A549 (cell line): ENCODE results near the gene DUSP9. TPM values are rescaled to one million over a fixed set of nuclear protein-coding genes. Genes with fewer than 3 reads are reported as not detected.

Experiments used
- ATAC-seq, 2 experiments: fragments of 200-7000 bp in 1 of 2; fragments of >200 bp in 1 of 2; cut with Nextera tagmentation in 1 of 2; cut with Tn5 transposase in 1 of 2; 3 replicates each; pipeline versions ENCODE4 v1.8.0 to v1.9.1; 2018 to 2020; ENCODE audit warnings: mild to moderate bottlenecking in 1 of 2, moderate library complexity in 1 of 2
- CTCF ChIA-PET: fragments of 300-600 bp; sonication (Branson Sonifier 250); formaldehyde crosslinking; extraction: SDS; loops from one replicate; lab custom pipeline; 2021; ENCODE audit warnings: antibody characterized with exemption, inconsistent platforms; lab: Yijun Ruan, JAX
- POLR2A ChIA-PET: fragments of 350-600 bp; formaldehyde crosslinking; extraction: SDS; loops from one replicate; lab custom pipeline; 2021; ENCODE audit warnings: antibody characterized with exemption, inconsistent platforms; lab: Yijun Ruan, JAX
- DNase-seq, 2 experiments: peaks; one replicate each; pipeline versions ENCODE4 v3.0.0 to v3.0.0-alpha.2; 2011 to 2016; ENCODE audit warnings: low read depth in 1 of 2, low spot score in 1 of 2
- FAIRE-seq: peaks from 2 replicates; lab custom pipeline; 2011; peaks lifted over from hg19 to GRCh38; lab: Jason Lieb, UNC
- H3K27ac ChIP-seq, 2 experiments: fragments of >200 bp; sonication (Bioruptor Twin); formaldehyde crosslinking; 3 replicates each; pipeline ENCODE4 v1.5.1; 2016 to 2017
- H3K4me1 ChIP-seq: fragments of >200 bp; sonication (Bioruptor Twin); formaldehyde crosslinking; 3 replicates; pipeline ENCODE4 v1.6.1; 2016
- H3K4me2 ChIP-seq: fragments of >200 bp; sonication (Bioruptor Twin); formaldehyde crosslinking; 3 replicates; pipeline ENCODE4 v1.6.1; 2016
- H3K4me3 ChIP-seq: fragments of >200 bp; sonication (Bioruptor Twin); formaldehyde crosslinking; 3 replicates; pipeline ENCODE4 v1.5.1; 2016
- H3K9me3 ChIP-seq: fragments of >200 bp; sonication (Bioruptor Twin); formaldehyde crosslinking; 3 replicates; pipeline ENCODE4 v1.6.1; 2016
- BHLHE40 ChIP-seq: IDR thresholded peaks from 2 replicates; pipeline ENCODE4 v1.6.1; 2012; ENCODE audit warnings: low read depth, low read length, inconsistent platforms
- CBX8 ChIP-seq: fragments of 200-600 bp; sonication (generic); IDR thresholded peaks from 2 replicates; pipeline ENCODE4 v1.6.1; 2016
- CHD2 ChIP-seq: fragments of 150-350 bp; IDR thresholded peaks from 2 replicates; pipeline ENCODE4 v1.6.1; 2014; ENCODE audit warnings: low read length; ENCODE audit not compliant: partially characterized antibody
- CTCF ChIP-seq: fragments of >200 bp; sonication (Bioruptor Twin); formaldehyde crosslinking; IDR thresholded peaks from 3 replicates; pipeline ENCODE4 v1.5.1; 2016
- ELK1 ChIP-seq: fragments of 150-350 bp; IDR thresholded peaks from 2 replicates; pipeline ENCODE4 v1.6.1; 2014; ENCODE audit warnings: low read depth, mild to moderate bottlenecking, low read length
- FOSL2 ChIP-seq, 2 experiments: fragments of 450-650 bp in 1 of 2; fragments of >200 bp in 1 of 2; sonication (Bioruptor Twin) in 1 of 2; formaldehyde crosslinking; IDR thresholded peaks; 2 replicates each; pipeline versions ENCODE4 v1.5.0 to v1.6.1; 2016 to 2020; ENCODE audit warnings: mild to moderate bottlenecking in 1 of 2, moderate library complexity in 1 of 2
- FOXS1 ChIP-seq: fragments of 250-450 bp; sonication (Bioruptor Pico); IDR thresholded peaks from 2 replicates; pipeline ENCODE4 v1.5.0; 2020; ENCODE audit warnings: mild to moderate bottlenecking, moderate library complexity
- HMGXB4 ChIP-seq: fragments of 250-450 bp; sonication (Bioruptor Pico); IDR thresholded peaks from 2 replicates; pipeline ENCODE4 v1.5.0; 2021; ENCODE audit warnings: mild to moderate bottlenecking, moderate library complexity, borderline replicate concordance
- HOXB13 ChIP-seq: fragments of 250-450 bp; sonication (Bioruptor Pico); IDR thresholded peaks from 2 replicates; pipeline ENCODE4 v1.5.0; 2020; ENCODE audit warnings: low read depth, mild to moderate bottlenecking, moderate library complexity
- KDM1A ChIP-seq: fragments of 200-600 bp; sonication (generic); IDR thresholded peaks from 2 replicates; pipeline ENCODE4 v1.6.1; 2016; ENCODE audit warnings: low read depth, mild to moderate bottlenecking
- MAX ChIP-seq: IDR thresholded peaks from 2 replicates; pipeline ENCODE4 v1.6.1; 2012
- PHF8 ChIP-seq: fragments of 200-600 bp; sonication (generic); IDR thresholded peaks from 2 replicates; pipeline ENCODE4 v1.6.1; 2016; ENCODE audit warnings: low read depth, mild to moderate bottlenecking, antibody characterized with exemption, moderate library complexity, borderline replicate concordance
- POLR2AphosphoS2 ChIP-seq: conservative IDR thresholded peaks from 2 replicates; pipeline ENCODE4 v1.6.1; 2012; ENCODE audit warnings: low read length, improper control_type of control experiment, inconsistent platforms
- RCOR1 ChIP-seq: fragments of 150-350 bp; IDR thresholded peaks from 2 replicates; pipeline ENCODE4 v1.6.1; 2014; ENCODE audit warnings: antibody characterized with exemption, low read length, low read depth
- RNF2 ChIP-seq: fragments of 200-600 bp; sonication (generic); IDR thresholded peaks from 2 replicates; pipeline ENCODE4 v1.6.1; 2016; ENCODE audit warnings: low read depth, mild to moderate bottlenecking, antibody characterized with exemption, moderate library complexity, borderline replicate concordance
- SMC3 ChIP-seq: fragments of >200 bp; sonication (Bioruptor Twin); formaldehyde crosslinking; IDR thresholded peaks from 3 replicates; pipeline ENCODE4 v1.6.1; 2018; ENCODE audit warnings: inconsistent platforms
- USF2 ChIP-seq: fragments of 450-650 bp; IDR thresholded peaks from 2 replicates; pipeline ENCODE4 v1.6.1; 2014; ENCODE audit warnings: antibody characterized with exemption
- ZC3H11A ChIP-seq: fragments of 450-650 bp; IDR thresholded peaks from 2 replicates; pipeline ENCODE4 v1.6.1; 2014; ENCODE audit warnings: antibody characterized with exemption, mild to moderate bottlenecking
- ZSCAN20 ChIP-seq: fragments of 250-450 bp; sonication (Bioruptor Pico); IDR thresholded peaks from 2 replicates; pipeline ENCODE4 v1.8.0; 2022; ENCODE audit warnings: mild to moderate bottlenecking, moderate library complexity
- whole genome bisulfite sequencing: methylation state at CpG from one replicate; pipeline ENCODE4 v1.1.6; 2017; ENCODE audit errors: missing lambda C conversion rate; 5-methylcytosine and 5-hydroxymethylcytosine counted together
- polyA plus RNA-seq, 4 experiments: library from polyadenylated mRNA; depleted of rRNA in 3 of 4; stranded (reverse); fragments of >200 nt; fragmentation: RNase III in 1 of 4; extraction: RNeasy Plus Mini Kit Qiagen cat#74134 plus additional on column Dnase treatment in 1 of 4; gene quantifications; 2 replicates in 3 of 4; 3 replicates in 1 of 4; pipeline ENCODE4 v1.2.3, GENCODE V29; 2011 to 2017

The DUSP9 gene
- polyA plus RNA-seq, 2 of the 4 experiments (the other 2 are of a cell fraction), result 0.75 to 1.6 TPM

GRCh38 chrX:153631907-153632594 is 15.0 kb upstream of the DUSP9 start:
- no peak overlapping the region for H3K4me3 ChIP-seq
- H3K4me1 ChIP-seq, result no peaks in the 10 kb centered on the region
- H3K9me3 ChIP-seq, result no peaks in the 10 kb centered on the region
- no peak overlapping the region for H3K27ac ChIP-seq
- no peak for ATAC-seq
- ChIA-PET CTCF (interaction anchor here (0.8 to 3.6 kb wide), 10 partner anchors 9 to 35 kb away, joined by 3 to 13 read pairs (median 4); no protein-coding TSS in a partner anchor), POLR2A (no interaction called here)
- WGBS, result 80% methylated on average over 16 of the region's 19 CpGs
- FAIRE-seq, result no peak
- DNase-seq, result no peak
- TF ChIP-seq KDM1A, result no peak
- TF ChIP-seq ELK1, result no peak
- TF ChIP-seq ZSCAN20 (CRISPR knock-in tag), result no peak
- no peak for TF ChIP-seq POLR2AphosphoS2
- TF ChIP-seq FOXS1 (CRISPR knock-in tag), result no peak
- no peak overlapping the region for H3K4me2 ChIP-seq

GRCh38 chrX:153632595-153632946 is 14.4 kb upstream of the DUSP9 start:
- H3K27ac ChIP-seq, result no peak overlapping the region
- TF ChIP-seq POLR2AphosphoS2, result no peak
- TF ChIP-seq PHF8, result no peak
- TF ChIP-seq CHD2, result no peak
- TF ChIP-seq FOXS1 (CRISPR knock-in tag), result no peak
- TF ChIP-seq MAX, result no peak
- TF ChIP-seq RCOR1, result no peak
- H3K9me3 ChIP-seq, result no peaks in the 10 kb centered on the region
- WGBS, result no CpG with 5 or more reads among the region's 7 CpGs
- no peak for ATAC-seq
- no peak overlapping the region for H3K4me2 ChIP-seq
- no peak for FAIRE-seq
- H3K4me3 ChIP-seq, result no peak overlapping the region
- CTCF ChIA-PET, result interaction anchor here (1.0 to 3.6 kb wide), 6 partner anchors 8 to 35 kb away, joined by 4 to 13 read pairs (median 6); no protein-coding TSS in a partner anchor
- POLR2A ChIA-PET, result no interaction called here
- no peaks in the 10 kb centered on the region for H3K4me1 ChIP-seq
- no peak for DNase-seq

GRCh38 chrX:153633048-153633447 is 14.0 kb upstream of the DUSP9 start:
- H3K4me2 ChIP-seq, result no peak overlapping the region
- ATAC-seq (no peak), FAIRE-seq (no peak), DNase-seq (no peak)
- CTCF ChIA-PET, result interaction anchor here (1.0 to 3.6 kb wide), 3 partner anchors 8 to 23 kb away, joined by 4 to 13 read pairs (median 4); no protein-coding TSS in a partner anchor
- no peak overlapping the region for H3K27ac ChIP-seq
- H3K4me3 ChIP-seq, result no peak overlapping the region
- H3K4me1 ChIP-seq, result no peaks in the 10 kb centered on the region
- 65% methylated on average over 13 of the region's 14 CpGs for WGBS
- no peaks in the 10 kb centered on the region for H3K9me3 ChIP-seq
- TF ChIP-seq USF2 (no peak), SMC3 (no peak), RNF2 (no peak)
- POLR2A ChIA-PET, result no interaction called here

- H3K4me2 ChIP-seq, result no peak overlapping the region
- ATAC-seq, result no peak
- H3K4me1 ChIP-seq, result no peaks in the 10 kb centered on the region
- ChIA-PET POLR2A (no interaction called here), CTCF (interaction anchor here (0.6 to 0.7 kb wide), 2 partner anchors 10 to 571 kb away, joined by 3 to 4 read pairs; no protein-coding TSS in a partner anchor)
- no peak for FAIRE-seq
- no peaks in the 10 kb centered on the region for H3K9me3 ChIP-seq
- 65% methylated on average over 11 of the region's 15 CpGs for WGBS
- no peak for DNase-seq
- H3K4me3 ChIP-seq, result no peak overlapping the region
- no peak overlapping the region for H3K27ac ChIP-seq
- no peak for TF ChIP-seq ZC3H11A
- TF ChIP-seq BHLHE40, result no peak
- no peak for TF ChIP-seq HOXB13 (CRISPR knock-in tag)
- no peak for TF ChIP-seq HMGXB4 (CRISPR knock-in tag)
- TF ChIP-seq RNF2, result no peak
- no peak for TF ChIP-seq CTCF
- TF ChIP-seq MAX, result no peak
- no peak for TF ChIP-seq FOSL2 (IDR thresholded peaks at IDR 0.05)
- TF ChIP-seq FOSL2 (CRISPR knock-in tag; IDR thresholded peaks at IDR 0.05), result no peak
- TF ChIP-seq CBX8, result no peak
- TF ChIP-seq ELK1, result no peak
These were observed 13.3 kb upstream of the DUSP9 start for GRCh38 chrX:153633607-153634180.
